ENCODE measurements around the gene DOP1A.

The DOP1A gene

GRCh38 chr6:83047065-83047754, 20.3 kb upstream of the DOP1A start:
- no peak overlapping the region for H3K4me3 ChIP-seq (ENCODE audit: low read depth, low read length)
- TF ChIP-seq CTCF (IDR thresholded peaks at IDR 0.05; ENCODE audit: insufficient read depth, low read depth, low read length, missing control alignments), result no peak
- no peak for DNase-seq (ENCODE audit: low read depth)

GRCh38 chr6:83051377-83052172, 15.9 kb upstream of the DOP1A start:
- no peak overlapping the region for H3K4me3 ChIP-seq (ENCODE audit: low read depth, low read length)
- no peak for DNase-seq (ENCODE audit: low read depth)
- TF ChIP-seq CTCF (IDR thresholded peaks at IDR 0.05; ENCODE audit: insufficient read depth, low read depth, low read length, missing control alignments), result no peak

- no peak overlapping the region for H3K4me3 ChIP-seq (ENCODE audit: low read depth, low read length)
- no peak for DNase-seq (ENCODE audit: low read depth)
- no peak for TF ChIP-seq CTCF (IDR thresholded peaks at IDR 0.05; ENCODE audit: insufficient read depth, low read depth, low read length, missing control alignments)
Observed at GRCh38 chr6:83053678-83054077, 13.8 kb upstream of the DOP1A start.

- TF ChIP-seq CTCF (IDR thresholded peaks at IDR 0.05; ENCODE audit: insufficient read depth, low read depth, low read length, missing control alignments), result peak; percentile 68
- no peak overlapping the region for H3K4me3 ChIP-seq (ENCODE audit: low read depth, low read length)
- peak; percentile 47 for DNase-seq (ENCODE audit: low read depth)
Observed at GRCh38 chr6:83055366-83055964, 12.0 kb upstream of the DOP1A start.

GRCh38 chr6:83057705-83058321, 9.7 kb upstream of the DOP1A start:
- H3K4me3 ChIP-seq (ENCODE audit: low read depth, low read length), result no peak overlapping the region
- DNase-seq (ENCODE audit: low read depth), result peak; percentile 66
- TF ChIP-seq CTCF (IDR thresholded peaks at IDR 0.05; ENCODE audit: insufficient read depth, low read depth, low read length, missing control alignments), result peak; percentile 65

GRCh38 chr6:83061190-83061589, 6.3 kb upstream of the DOP1A start:
- TF ChIP-seq CTCF (IDR thresholded peaks at IDR 0.05; ENCODE audit: insufficient read depth, low read depth, low read length, missing control alignments), result no peak
- no peak for DNase-seq (ENCODE audit: low read depth)
- no peak overlapping the region for H3K4me3 ChIP-seq (ENCODE audit: low read depth, low read length)

Data from GM12865 (cell line).